ENCODE data around the gene TMBIM1.

TMBIM1 gene

GRCh38 chr2:218271487-218271797 lies 20.9 kb downstream of the TMBIM1 start:
- no peak for DNase-seq

DNA sequence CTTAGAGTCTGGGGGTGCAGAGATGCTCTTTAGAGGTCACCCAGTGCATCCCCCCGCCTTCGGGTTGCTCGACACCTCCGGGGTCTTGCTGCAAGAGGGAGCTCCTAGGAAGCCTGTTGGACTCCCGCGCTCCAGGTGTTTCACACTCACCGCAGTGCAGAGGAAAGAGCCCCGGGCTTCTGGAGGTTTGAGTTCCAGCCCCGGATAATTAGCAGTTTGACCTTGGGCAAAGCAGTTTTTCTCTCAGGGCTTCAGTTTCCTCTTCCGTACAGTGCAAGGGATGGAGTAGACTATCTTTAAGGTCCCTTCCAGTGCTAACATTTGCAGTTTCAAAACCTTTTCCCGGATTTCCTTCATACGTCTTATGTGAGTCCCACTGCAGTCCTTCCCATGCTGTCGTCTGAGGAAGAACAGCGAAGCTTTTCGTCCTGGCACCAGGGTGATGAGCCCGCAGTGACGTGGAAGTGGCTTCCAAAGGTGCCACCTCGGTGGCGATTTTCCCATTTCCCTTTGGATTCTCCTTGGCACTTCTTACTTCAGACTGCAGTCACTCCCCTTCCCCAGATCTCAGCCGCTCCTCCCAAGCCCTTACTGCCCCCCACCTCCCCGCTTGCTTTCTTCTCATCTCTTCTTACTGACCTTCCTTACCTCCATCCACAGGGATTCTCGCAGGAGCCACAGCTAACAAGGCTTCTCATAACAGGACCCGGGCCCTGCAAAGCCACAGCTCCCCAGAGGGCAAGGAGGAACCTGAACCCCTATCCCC lies 21.4 kb downstream of the TMBIM1 start:
- no peak for DNase-seq

DNA sequence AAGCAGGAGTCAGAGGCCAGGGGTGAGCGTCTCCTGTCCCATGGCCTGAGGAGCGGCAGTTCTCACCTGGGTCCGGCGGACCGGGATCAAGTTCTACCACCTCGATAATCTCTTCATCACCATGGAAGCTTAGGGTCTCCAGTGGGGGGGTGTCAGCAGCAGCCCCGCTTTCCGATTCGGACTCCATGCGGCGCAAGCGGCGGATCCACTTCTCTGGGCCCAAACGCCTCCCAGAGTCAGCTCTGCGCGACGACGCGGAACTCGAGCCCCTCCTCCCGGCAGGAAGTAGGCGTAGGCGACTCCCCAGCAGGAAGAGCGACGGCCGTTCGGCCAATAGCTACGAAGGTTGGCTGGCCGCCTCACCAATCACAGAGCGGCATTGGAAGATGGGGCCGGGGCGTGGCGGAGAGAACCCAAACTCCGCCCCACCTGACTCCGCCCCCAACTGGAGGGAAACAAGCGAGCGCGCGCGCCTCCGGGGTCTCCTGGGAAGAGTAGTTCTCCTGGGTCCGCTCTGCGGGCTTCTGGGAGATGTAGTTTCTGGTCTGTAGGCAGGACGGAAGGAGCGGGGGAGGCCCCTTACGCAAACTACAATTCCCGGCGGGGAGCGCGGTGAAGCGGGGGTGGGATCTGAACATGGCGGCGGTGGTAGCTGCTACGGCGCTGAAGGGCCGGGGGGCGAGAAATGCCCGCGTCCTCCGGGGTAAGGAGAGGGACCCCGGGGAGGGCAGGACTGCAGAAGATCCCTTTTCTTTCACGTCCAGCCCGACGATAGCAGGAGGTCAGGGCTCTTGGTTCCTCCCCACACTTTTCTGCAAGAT lies 22.2 kb downstream of the TMBIM1 start, which contains the start of the genes AAMP and PNKD:
AAMP (minus strand) TSS at position 238 of the 821 bp plus-strand sequence; CDS start at position 187, 51 bp downstream.
PNKD (plus strand) TSS at position 620 of the 821 bp plus-strand sequence; CDS start at position 637, 17 bp downstream.
- peak; percentile 100 for DNase-seq

DNA sequence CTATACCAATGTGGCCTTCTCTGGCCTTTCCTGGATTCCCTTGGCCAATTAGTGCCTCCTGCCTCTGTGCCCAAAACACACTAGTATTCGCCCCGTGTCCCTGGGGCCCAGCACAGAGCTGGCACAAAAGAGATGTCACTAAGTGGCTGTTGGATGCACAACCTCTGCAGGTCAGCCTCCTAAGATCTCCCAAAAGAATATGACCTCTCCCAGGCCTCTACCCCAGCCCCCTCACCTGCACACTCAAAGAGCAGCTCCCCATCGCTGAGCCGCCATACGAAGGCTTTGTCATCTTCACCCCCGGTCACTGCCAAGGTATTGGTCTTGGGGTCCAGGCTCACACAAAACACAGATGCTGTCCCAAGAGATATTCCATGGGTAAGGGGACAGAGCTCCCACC lies 25.0 kb downstream of the TMBIM1 start:
- no peak for DNase-seq

GRCh38 chr2:218266316-218266979 lies 25.9 kb downstream of the TMBIM1 start:
- no peak for DNase-seq

- DNase-seq = no peak
Observed at GRCh38 chr2:218265626-218266025, 26.7 kb downstream of the TMBIM1 start.

DNA sequence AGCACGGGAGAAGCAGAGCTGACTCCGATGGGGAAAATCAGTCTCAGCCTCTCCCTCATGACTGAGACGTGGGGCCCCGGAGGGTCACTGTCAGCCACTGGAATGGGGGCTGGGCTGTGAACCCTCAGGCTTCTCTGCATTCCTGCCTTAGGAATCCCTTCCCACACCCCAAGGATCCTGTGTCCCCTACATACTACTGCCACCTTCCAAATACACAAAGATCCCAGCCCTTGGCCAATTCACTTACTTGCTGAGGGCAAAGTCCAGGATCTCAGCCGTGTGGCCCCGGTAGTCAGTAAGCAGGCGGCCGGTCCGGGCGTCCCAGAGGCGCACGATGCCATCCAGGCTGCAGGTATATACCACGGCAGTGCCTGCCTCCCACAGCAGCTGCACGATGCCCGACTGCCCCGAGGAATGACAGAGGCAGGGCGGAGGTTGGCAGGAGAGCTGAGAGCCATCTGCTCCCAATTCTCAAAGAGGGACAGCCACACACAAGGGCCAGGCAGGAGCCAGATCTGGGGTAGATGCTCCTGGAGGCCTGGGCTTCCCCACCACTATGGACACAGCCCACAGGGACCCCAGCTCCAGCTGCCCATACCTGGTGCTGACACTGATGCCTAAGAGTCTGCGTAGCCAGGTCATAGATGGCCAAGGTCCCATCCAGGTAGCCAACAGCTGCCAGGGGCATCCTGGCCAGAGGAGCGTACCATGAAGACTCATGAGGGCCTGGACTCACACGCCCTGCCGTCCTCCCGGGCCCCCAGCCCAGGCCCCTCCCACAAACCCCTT lies 27.3 kb downstream of the TMBIM1 start:
- DNase-seq = no peak

GRCh38 chr2:218263817-218264641 lies 28.3 kb downstream of the TMBIM1 start:
- no peak for DNase-seq

GRCh38 chr2:218262631-218263586 lies 29.4 kb downstream of the TMBIM1 start:
- no peak for DNase-seq

GRCh38 chr2:218262237-218262600 lies 30.1 kb downstream of the TMBIM1 start:
- DNase-seq = no peak

DNA sequence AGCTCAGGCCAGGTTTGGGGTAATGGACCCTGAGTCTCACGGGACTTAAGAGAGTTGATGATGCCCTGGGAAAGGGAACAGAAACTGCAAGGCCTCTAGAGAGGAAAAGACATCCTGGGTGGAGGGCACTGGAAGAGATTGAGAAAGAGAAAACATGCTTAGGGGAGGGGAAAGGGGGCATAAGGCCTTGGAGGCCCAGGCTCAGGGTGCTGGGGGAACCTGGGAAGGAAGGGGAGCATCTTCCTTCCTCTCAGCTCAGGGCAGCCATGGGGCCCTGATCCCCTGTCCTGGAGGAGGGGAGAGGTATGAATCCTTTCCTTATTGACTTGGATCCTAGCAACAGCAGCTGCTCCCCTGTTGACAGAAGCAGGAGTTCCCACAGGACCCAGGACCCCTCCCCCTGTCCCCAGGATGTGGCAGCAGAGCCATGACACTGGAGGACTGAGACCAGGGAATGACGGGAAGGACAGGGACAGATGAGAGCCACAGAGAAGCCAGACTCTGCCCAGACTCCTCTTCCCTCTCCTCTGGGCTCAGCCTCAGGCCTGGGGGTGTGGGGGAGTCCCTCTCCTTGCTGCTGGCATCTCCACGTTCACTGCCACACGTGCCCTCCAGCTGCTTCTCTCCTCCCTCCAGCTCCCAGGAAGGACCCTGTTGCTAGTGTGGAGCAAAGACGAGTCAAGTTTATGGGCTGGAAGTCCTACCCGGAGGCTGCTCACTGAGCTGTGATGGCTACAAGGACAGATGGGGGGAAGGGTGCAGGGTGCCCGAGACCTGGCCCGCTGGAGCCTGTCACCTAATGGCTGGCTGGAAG lies 30.7 kb downstream of the TMBIM1 start:
- no peak for DNase-seq

GRCh38 chr2:218260742-218261422 lies 31.4 kb downstream of the TMBIM1 start, which contains the start of gene GPBAR1:
Gene GPBAR1, plus strand, starts transcription at chr2:218261015. Its CDS starts 1,710 bp downstream, at chr2:218262725.
- no peak for DNase-seq

- no peak for DNase-seq
Observed at GRCh38 chr2:218260166-218260565, 32.1 kb downstream of the TMBIM1 start.

DNA sequence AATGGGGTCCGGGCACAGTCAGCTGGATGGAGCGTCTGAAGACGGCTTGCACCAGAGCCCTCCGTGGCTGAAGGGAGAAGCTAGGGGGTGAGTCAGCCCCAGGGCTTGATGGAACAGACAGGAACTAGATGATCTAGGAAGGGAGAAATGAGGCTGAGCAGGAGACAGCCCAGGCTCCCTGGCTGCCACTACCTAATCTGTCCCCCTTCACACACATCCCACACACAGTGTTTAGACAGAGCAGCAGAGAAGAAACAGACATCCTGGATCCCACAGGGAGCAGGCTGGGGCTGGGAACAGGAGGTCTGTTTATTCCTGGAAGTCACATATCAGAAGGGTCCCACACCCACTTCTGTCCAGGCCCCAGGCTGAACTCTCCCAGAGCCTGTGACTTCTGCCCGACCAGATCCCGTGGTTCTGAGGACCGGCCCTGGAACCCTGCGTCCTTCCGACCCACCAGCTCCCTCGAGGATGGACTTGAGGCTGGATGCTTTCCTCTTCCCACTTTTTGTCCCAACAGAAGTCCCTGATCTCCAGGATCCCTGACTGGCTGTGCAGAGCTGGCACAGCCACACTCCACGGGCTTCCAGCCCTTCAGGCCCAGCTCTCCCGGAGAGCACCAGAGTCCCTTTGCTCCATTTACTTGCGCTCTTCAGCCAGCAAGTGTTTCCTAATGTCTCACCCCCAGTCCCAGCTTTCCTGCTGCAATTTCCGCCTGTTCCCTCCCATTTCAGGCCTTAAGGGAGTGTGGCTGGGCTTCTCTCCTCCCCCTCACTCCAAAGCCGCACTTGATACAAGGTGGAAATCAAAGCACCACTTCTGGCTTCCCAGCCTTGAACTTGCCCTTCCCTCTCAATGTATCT lies 33.0 kb downstream of the TMBIM1 start:
- DNase-seq = no peak

DNA sequence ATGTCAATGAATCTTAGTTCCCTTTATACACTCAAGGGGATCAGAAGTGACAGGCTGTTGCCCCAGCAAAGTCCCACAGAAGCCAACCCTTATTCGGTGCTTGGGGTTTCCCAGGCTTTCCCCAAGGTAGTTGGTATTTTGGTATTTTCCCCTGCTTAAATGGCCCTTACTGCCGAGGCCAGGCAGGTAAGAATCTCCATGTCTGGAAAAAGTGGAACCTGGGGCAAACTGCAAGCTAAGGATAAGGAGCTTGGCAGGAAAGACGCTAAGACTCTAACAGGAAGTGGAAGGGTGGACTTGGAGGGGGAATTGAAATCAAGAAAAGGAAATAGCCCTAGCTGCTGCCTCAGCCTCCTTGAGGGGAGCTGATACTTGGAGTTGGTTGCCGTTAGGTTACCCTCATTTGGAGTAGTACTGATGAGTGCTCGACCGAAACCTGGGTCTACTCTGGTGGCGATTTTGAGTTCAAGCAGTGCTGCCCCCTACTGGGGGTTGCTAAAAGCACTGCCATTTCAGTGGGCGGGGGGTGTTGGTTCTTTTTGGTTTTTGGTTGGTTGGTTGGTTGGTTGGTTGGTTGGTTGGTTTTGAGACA lies 34.8 kb downstream of the TMBIM1 start:
- peak; percentile 77 for DNase-seq

- DNase-seq = no peak
Observed at GRCh38 chr2:218256612-218257350, 35.5 kb downstream of the TMBIM1 start.

GRCh38 chr2:218255446-218255845 lies 36.9 kb downstream of the TMBIM1 start:
- no peak for DNase-seq

All from stimulated activated CD4-positive, alpha-beta T cell treated with anti-CD3 and anti-CD28 coated beads, Interleukin-1b, Interleukin-23, amount 100 ng/mL, for 48 hours (primary cell).